HT1080 (cell line): ENCODE data around the gene MORF4L1. TPM values are rescaled to one million over a fixed set of nuclear protein-coding genes. Genes with fewer than 3 reads are reported as not detected.

Experiments
- DNase-seq: peaks from one replicate; pipeline ENCODE4 v3.0.0-alpha.2; 2015; ENCODE audit warnings: low read depth
- small RNA-seq: library from RNA; depleted of rRNA; stranded (forward); fragments of <200 nt; gene quantifications from one replicate; pipeline ENCODE3, GENCODE V24; 2014
- total RNA-seq: library from RNA; depleted of rRNA; stranded (reverse); fragments of >200 nt; shearing (Covaris generic); gene quantifications from 2 replicates; pipeline ENCODE4 v1.2.3, GENCODE V29; 2014; rRNA removed

MORF4L1 gene
- total RNA-seq, 1 experiment from 2014 or later = 351 TPM

DNA sequence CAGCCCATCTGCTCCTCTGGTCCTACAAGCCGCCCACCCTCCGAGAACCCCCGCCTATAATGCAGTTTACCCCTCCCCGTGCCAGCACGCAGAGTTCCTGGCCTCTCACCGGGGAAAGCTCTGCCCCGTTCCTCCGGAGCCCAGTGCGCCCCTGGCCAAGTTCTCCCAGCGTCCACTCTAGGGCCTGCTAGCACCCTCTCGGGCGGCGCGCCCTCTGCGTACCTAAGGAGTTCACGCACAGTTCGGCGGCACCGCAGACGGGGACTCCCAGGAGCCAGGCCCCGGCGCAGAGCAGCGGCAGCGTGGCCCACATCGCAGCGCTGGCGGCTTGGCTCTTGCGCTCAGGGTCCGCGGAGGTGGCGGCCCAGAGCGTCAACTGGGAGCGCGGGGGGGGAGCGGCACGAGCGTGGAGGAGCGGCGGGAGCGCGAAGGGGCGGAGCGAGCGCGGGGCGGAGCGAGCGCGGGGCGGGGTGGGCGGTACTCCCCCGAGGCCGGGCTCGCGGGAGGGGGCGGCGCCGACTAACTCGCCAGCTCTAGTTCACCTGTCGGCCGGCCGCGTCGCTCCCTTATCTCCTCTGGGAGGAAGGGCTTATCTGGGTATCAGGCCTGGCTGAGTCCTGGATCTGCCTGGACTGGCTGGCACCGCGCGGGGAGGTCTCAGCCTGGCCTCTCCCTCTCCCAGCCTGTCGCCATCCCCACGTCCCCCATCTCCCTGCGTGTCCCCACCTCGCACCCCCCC, 72.1 kb downstream of the MORF4L1 start, which contains the start of gene CTSH:
TSS of gene CTSH (minus strand) at position 378 of the 739 bp plus-strand sequence. CDS start at position 313, 65 bp downstream.
- DNase-seq = no peak

GRCh38 chr15:78946493-78946892, 73.8 kb downstream of the MORF4L1 start:
- no peak for DNase-seq

GRCh38 chr15:78947506-78947905, 74.8 kb downstream of the MORF4L1 start:
- no peak for DNase-seq

Small RNAs within 50 kb of the gene (small RNA-seq; reads per million reads assigned to genes)
- gene RNU6-415P = not detected

Other genes starting within 250 kb of the MORF4L1 start
- gene CHRNB4, start 231.7 kb upstream of the MORF4L1 start, total RNA-seq = not detected in 2 replicates
- gene ADAMTS7, start 61.4 kb upstream of the MORF4L1 start, total RNA-seq = 0.23 and 0.96 TPM in 2 replicates
- gene CTSH, start 72.2 kb downstream of the MORF4L1 start, total RNA-seq = 10.6 and 16.2 TPM in 2 replicates
- 0.14 and 1.2 TPM in 2 replicates for gene RASGRF1, start 217.9 kb downstream of the MORF4L1 start, total RNA-seq